SK-N-SH treated with all-trans-retinoic acid at 6 μM for 48 hours (cell line): ENCODE results near the gene GPANK1.

ENCODE experiments used
- ISL1 ChIP-seq: fragments of 250-450 bp; sonication (Bioruptor Pico); IDR thresholded peaks from 2 replicates; pipeline ENCODE4 v2.1.2; 2022; ENCODE audit warnings: mild to moderate bottlenecking, moderate library complexity
- TOX ChIP-seq: fragments of 250-450 bp; sonication (Bioruptor Pico); IDR thresholded peaks from 2 replicates; pipeline ENCODE4 v1.8.0; 2021; ENCODE audit warnings: mild to moderate bottlenecking, moderate library complexity, borderline replicate concordance
- ZFP30 ChIP-seq: fragments of 450-650 bp; formaldehyde crosslinking; IDR thresholded peaks from 2 replicates; pipeline ENCODE4 v1.5.0; 2022; ENCODE audit warnings: mild to moderate bottlenecking, moderate library complexity

- no peak for TF ChIP-seq TOX (CRISPR knock-in tag)
- no peak for TF ChIP-seq ZFP30 (CRISPR knock-in tag)
- TF ChIP-seq ISL1 (CRISPR knock-in tag): no peak
Measured at GRCh38 chr6:31629014-31629413, 35.8 kb downstream of the GPANK1 start.
